PC-9 (cell line): Measurements from ENCODE around the gene BTBD18. TPM values are rescaled to one million over a fixed set of nuclear protein-coding genes. Genes with fewer than 3 reads are reported as not detected.
A peak's percentile ranks its signal among the peaks of the same experiment; 100 is the strongest.

Experiments used
- BruUV-seq: library from RNA; stranded (reverse); fragments of 400-500 nt; replicated peaks from 2 replicates; lab custom pipeline; 2021; lab: Mats Ljungman, UMichigan
- CTCF ChIA-PET: fragments of 300-600 bp; sonication (Branson Sonifier 250); formaldehyde crosslinking; loops from one replicate; lab custom pipeline; 2022; ENCODE audit warnings: antibody characterized with exemption; lab: Charles Lee
- POLR2A ChIA-PET: fragments of 300-600 bp; sonication (Branson Sonifier 250); formaldehyde crosslinking; loops from one replicate; lab custom pipeline; 2022; ENCODE audit warnings: antibody characterized with exemption; ENCODE audit not compliant: unreplicated experiment; lab: Charles Lee
- DNase-seq, 2 experiments: peaks; one replicate each; pipeline versions ENCODE4 v3.0.0 to v3.0.0-alpha.2; 2015 to 2022; ENCODE audit warnings: mixed read lengths in 1 of 2
- H2AFZ ChIP-seq: fragments of 200-600 bp; sonication (generic); 2 replicates; pipeline ENCODE4 v1.8.1; 2017; ENCODE audit warnings: antibody characterized with exemption
- H3F3A ChIP-seq: fragments of 200-600 bp; sonication (generic); 2 replicates; pipeline ENCODE4 v1.8.1; 2017; ENCODE audit warnings: antibody characterized with exemption, mild to moderate bottlenecking, low read depth; ENCODE audit not compliant: insufficient read depth
- H3K27ac ChIP-seq: fragments of 200-600 bp; sonication (generic); 2 replicates; pipeline ENCODE4 v1.6.1; 2016; ENCODE audit warnings: mixed run types
- H3K27me3 ChIP-seq: fragments of 200-600 bp; sonication (generic); 2 replicates; pipeline ENCODE4 v1.6.1; 2016; ENCODE audit warnings: low read depth, mixed run types; ENCODE audit not compliant: insufficient read depth
- H3K36me3 ChIP-seq: fragments of 200-600 bp; sonication (generic); 2 replicates; pipeline ENCODE4 v1.6.1; 2016; ENCODE audit warnings: low read depth, mixed run types
- H3K4me1 ChIP-seq: fragments of 200-600 bp; sonication (generic); replicated peaks from 2 replicates; pipeline ENCODE4 v1.6.1; 2016; ENCODE audit warnings: mixed run types; ENCODE audit not compliant: insufficient read depth
- H3K4me2 ChIP-seq: fragments of 200-600 bp; sonication (generic); 2 replicates; pipeline ENCODE4 v1.6.1; 2017; ENCODE audit warnings: mixed run types
- H3K4me3 ChIP-seq: fragments of 200-600 bp; sonication (generic); 2 replicates; pipeline ENCODE4 v1.6.1; 2016; ENCODE audit warnings: mixed run types
- H3K79me2 ChIP-seq: fragments of 200-600 bp; sonication (generic); 2 replicates; pipeline ENCODE4 v1.6.1; 2017; ENCODE audit warnings: low read depth, mixed run types
- H3K9me2 ChIP-seq: fragments of 200-600 bp; sonication (generic); 2 replicates; pipeline ENCODE4 v1.8.1; 2017; ENCODE audit warnings: mild to moderate bottlenecking; ENCODE audit not compliant: insufficient read depth
- H3K9me3 ChIP-seq: fragments of 200-600 bp; sonication (generic); 2 replicates; pipeline ENCODE4 v1.8.1; 2016; ENCODE audit warnings: low read depth; ENCODE audit not compliant: insufficient read depth
- H4K20me1 ChIP-seq: fragments of 200-600 bp; sonication (generic); 2 replicates; pipeline ENCODE4 v1.8.1; 2017; ENCODE audit not compliant: insufficient read depth
- CTCF ChIP-seq: fragments of 200-600 bp; sonication (generic); conservative IDR thresholded peaks from 2 replicates; pipeline ENCODE4 v1.6.1; 2017; ENCODE audit warnings: mixed run types, antibody characterized with exemption, mild to moderate bottlenecking, moderate library complexity
- EZH2 ChIP-seq: fragments of 200-600 bp; sonication (generic); IDR thresholded peaks from 2 replicates; pipeline ENCODE4 v1.8.0; 2017; ENCODE audit warnings: antibody characterized with exemption, low read depth
- intact Hi-C: fragments of 100-400 bp; cut with micrococcal nuclease; formaldehyde crosslinking; loops from one replicate; pipeline ENCODE4 v1.10.0; 2022; ENCODE audit not compliant: unreplicated experiment
- total RNA-seq: library from RNA; stranded (reverse); gene quantifications from 2 replicates; pipeline ENCODE4 v1.2.3, GENCODE V29; 2021

The BTBD18 gene
- total RNA-seq, 1 experiment from 2014 or later = not detected

GRCh38 chr11:57771365-57771764, 19.7 kb upstream of the BTBD18 start:
- Histone ChIP-seq H3K4me3 (no peak overlapping the region), H3F3A (peaks cover 58% of the 10 kb centered on the region), H2AFZ (no peak overlapping the region), H3K27me3 (no peaks in the 10 kb centered on the region), H3K9me3 (no peaks in the 10 kb centered on the region), H3K9me2 (no peaks in the 10 kb centered on the region), H3K4me1 (peaks cover 89% of the 10 kb centered on the region), H3K36me3 (peaks cover 23% of the 10 kb centered on the region), H4K20me1 (peaks cover 48% of the 10 kb centered on the region), H3K79me2 (peaks cover 100% of the 10 kb centered on the region), H3K27ac (peak overlapping the region; percentile 86), H3K4me2 (peak overlapping the region; percentile 78)
- intact Hi-C loops = loop anchor here (10.0 kb wide), 2 partner anchors 447 to 1783 kb away; partner anchors contain the start of gene TNKS1BP1
- BruUV-seq = no TSS peak
- no peak for DNase-seq
- ChIA-PET POLR2A (interaction anchor here (0.6 to 1.1 kb wide), 3 partner anchors 10 to 64 kb away, joined by 4 to 22 read pairs (median 4); no protein-coding TSS in a partner anchor), CTCF (interaction anchor here (1.5 kb wide), 1 partner anchor 7 kb away, joined by 7 read pairs; no protein-coding TSS in a partner anchor)
- TF ChIP-seq CTCF (no peak), EZH2 (no peak)

- H3K4me2 ChIP-seq = peak overlapping the region; percentile 78
- POLR2A ChIA-PET = interaction anchor here (0.6 kb wide), 1 partner anchor 30 kb away, joined by 3 read pairs; the partner anchor contains the start of gene SELENOH
- no peak for TF ChIP-seq CTCF
- no peak for TF ChIP-seq EZH2
- peaks cover 100% of the 10 kb centered on the region for H3K79me2 ChIP-seq
- peak overlapping the region; percentile 86 for H3K27ac ChIP-seq
- H3K9me3 ChIP-seq = no peaks in the 10 kb centered on the region
- H2AFZ ChIP-seq = no peak overlapping the region
- DNase-seq = no peak
- H3K27me3 ChIP-seq = no peaks in the 10 kb centered on the region
- BruUV-seq = no TSS peak
- intact Hi-C loops = loop anchor here (10.0 kb wide), 2 partner anchors 446 to 1784 kb away; partner anchors contain the start of gene TNKS1BP1
- H3F3A ChIP-seq = peaks cover 52% of the 10 kb centered on the region
- H4K20me1 ChIP-seq = peaks cover 51% of the 10 kb centered on the region
- CTCF ChIA-PET = interaction anchor here (0.6 kb wide), 1 partner anchor 16 kb away, joined by 3 read pairs; no protein-coding TSS in a partner anchor
- no peak overlapping the region for H3K4me3 ChIP-seq
- peaks cover 27% of the 10 kb centered on the region for H3K36me3 ChIP-seq
- peaks cover 89% of the 10 kb centered on the region for H3K4me1 ChIP-seq
- H3K9me2 ChIP-seq = no peaks in the 10 kb centered on the region
Measured at GRCh38 chr11:57770793-57771192, 19.2 kb upstream of the BTBD18 start.

GRCh38 chr11:57764972-57765371, 13.4 kb upstream of the BTBD18 start:
- Histone ChIP-seq H4K20me1 (peaks cover 61% of the 10 kb centered on the region), H3K9me3 (no peaks in the 10 kb centered on the region), H3F3A (peaks cover 26% of the 10 kb centered on the region), H3K4me1 (peaks cover 56% of the 10 kb centered on the region), H3K9me2 (no peaks in the 10 kb centered on the region), H3K36me3 (peaks cover 31% of the 10 kb centered on the region), H3K79me2 (peaks cover 83% of the 10 kb centered on the region), H3K4me2 (peak overlapping the region; percentile 87), H3K27ac (peak overlapping the region; percentile 98), H2AFZ (no peak overlapping the region), H3K27me3 (no peaks in the 10 kb centered on the region), H3K4me3 (peak overlapping the region; percentile 100)
- CTCF ChIA-PET = interaction anchor here (0.6 to 2.6 kb wide), 3 partner anchors 20 to 36 kb away, joined by 3 to 25 read pairs (median 7); no protein-coding TSS in a partner anchor
- no TSS peak for BruUV-seq
- DNase-seq = no peak
- intact Hi-C loops = no loop called here
- POLR2A ChIA-PET = interaction anchor here (1.2 kb wide), 1 partner anchor 16 kb away, joined by 12 read pairs; no protein-coding TSS in a partner anchor
- no peak for TF ChIP-seq CTCF
- no peak for TF ChIP-seq EZH2
